ENCODE data around the gene ZSWIM8. TPM values are rescaled to one million over a fixed set of nuclear protein-coding genes. Genes with fewer than 3 reads are reported as not detected.

ZSWIM8 gene
- total and polyA plus RNA-seq, 2 donors (not counting 1 experiment from before 2014, with no cell fraction given): 110 to 147 TPM

DNA sequence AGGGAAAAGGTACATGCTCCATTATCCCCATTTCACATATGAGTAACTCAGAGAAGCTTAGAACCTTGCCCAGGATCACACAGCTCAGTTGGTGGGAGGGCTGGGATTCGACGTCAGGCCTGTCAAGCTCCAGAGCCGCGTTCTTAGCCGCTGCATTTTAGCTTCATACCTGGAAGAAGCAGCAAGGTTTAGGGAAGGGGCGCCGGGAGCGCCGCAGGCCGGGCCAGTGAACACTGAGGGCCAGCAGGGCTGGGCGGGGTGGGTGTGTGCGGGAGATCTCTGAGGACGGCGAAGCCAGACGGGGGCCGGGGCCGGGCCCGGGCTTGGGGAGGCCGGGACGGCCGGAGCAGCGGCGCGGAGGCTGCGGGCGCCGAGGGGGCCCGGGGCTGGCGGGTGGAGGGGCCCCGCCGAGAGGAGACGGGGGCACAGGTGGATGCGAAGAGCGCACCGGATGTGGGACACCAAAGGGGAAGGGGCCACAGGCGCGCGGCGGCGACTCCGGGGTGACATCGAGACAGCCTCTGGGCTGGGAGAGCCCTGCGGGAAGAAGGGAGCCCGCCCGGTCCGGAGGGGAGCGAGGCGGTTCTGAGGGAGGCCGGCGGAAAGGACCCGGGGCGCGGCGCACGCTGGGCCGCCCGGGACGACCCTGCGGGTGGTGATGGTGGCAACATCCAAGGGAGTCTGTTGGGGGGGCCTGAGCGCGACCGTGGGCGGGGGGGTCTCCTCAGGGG, 25.5 kb downstream of the ZSWIM8 start:
- peak overlapping the region; percentile 58 to 83 (median 76) for H3K4me3 ChIP-seq (ENCODE audit: control extremely low read depth in 1 of 5, extremely low read depth in 1 of 5, insufficient read depth in 1 of 5, low read depth in 2 of 5, low read length in 4 of 5)
- intact Hi-C loops (cut with micrococcal nuclease): loop anchor here (1.0 to 5.0 kb wide), 5 partner anchors 26 to 187 kb away; partner anchors contain the start of genes SEC24C, VCL and ZSWIM8
- peak overlapping the region; percentile 90 for H3K4me2 ChIP-seq (replicated peaks; ENCODE audit: low read depth, low read length, poor library complexity, severe bottlenecking)
- Mint-ChIP-seq H3K27me3 (no peaks in the 10 kb centered on the region), H3K4me3 (peak overlapping the region; percentile 88), H3K4me1 (peaks cover 33% of the 10 kb centered on the region), H3K9me3 (ENCODE audit: insufficient read depth) (no peaks in the 10 kb centered on the region), H3K27ac (peak overlapping the region; percentile 93)
- H3K9me3 ChIP-seq (ENCODE audit: control extremely low read depth in 1 of 3, control insufficient read depth in 2 of 3, insufficient read depth in 1 of 3, low read length in 2 of 3): no peaks in the 10 kb centered on the region
- H3K9ac ChIP-seq (ENCODE audit: low read length): peak overlapping the region; percentile 94
- no peaks in the 10 kb centered on the region for H3K27me3 ChIP-seq (replicated peaks in 1 of 4; ENCODE audit: control extremely low read depth in 1 of 4, control insufficient read depth in 3 of 4, insufficient read depth in 4 of 4, low read length in 3 of 4)
- TF ChIP-seq CTCF (IDR thresholded peaks at IDR 0.05) (no peak), EZH2 (IDR thresholded peaks at IDR 0.05; ENCODE audit: borderline replicate concordance, insufficient read depth, low read depth, low read length, poor library complexity, severe bottlenecking) (no peak)
- under 1% methylated on average over 63 of the region's 63 CpGs for WGBS (ENCODE audit: insufficient coverage)
- H2AFZ ChIP-seq (ENCODE audit: insufficient read depth, low read depth, low read length, poor library complexity, severe bottlenecking): peak overlapping the region; percentile 83
- ATAC-seq (ENCODE audit: low read depth): peak; percentile 7
- H4K20me1 ChIP-seq (ENCODE audit: control insufficient read depth, insufficient read depth, low read length, poor library complexity, severe bottlenecking): peaks cover 27% of the 10 kb centered on the region
- DNase-seq: no peak
- CTCF ChIA-PET: interaction anchor here (1.2 to 2.6 kb wide), 5 partner anchors 25 to 69 kb away, joined by 3 to 13 read pairs (median 5); partner anchors contain the start of genes CAMK2G and ZSWIM8
- H3K36me3 ChIP-seq (replicated peaks in 1 of 2; ENCODE audit: control extremely low read depth in 1 of 2, control insufficient read depth in 1 of 2, extremely low read depth in 1 of 2, insufficient read depth in 2 of 2, low read length in 1 of 2): peaks cover 0 to 36% of the 10 kb centered on the region in 2 experiments
- peaks cover 4 to 26% of the 10 kb centered on the region in 2 donors for H3K4me1 ChIP-seq (ENCODE audit: control insufficient read depth in 2 of 2, insufficient read depth in 2 of 2, low read length in 2 of 2)
- peaks cover 44% of the 10 kb centered on the region for H3K79me2 ChIP-seq (ENCODE audit: control insufficient read depth, insufficient read depth, low read length)
- POLR2A ChIA-PET: interaction anchor here (0.5 to 2.0 kb wide), 6 partner anchors 12 to 315 kb away, joined by 3 to 7 read pairs (median 5); partner anchors contain the start of genes PPP3CB and ZSWIM8
- H3K27ac ChIP-seq (ENCODE audit: low read length in 2 of 2): peak overlapping the region; percentile 52 to 94

GRCh38 chr10:73812657-73813056, 27.3 kb downstream of the ZSWIM8 start:
- Histone ChIP-seq H3K4me2 (replicated peaks; ENCODE audit: low read depth, low read length, poor library complexity, severe bottlenecking) (no peak overlapping the region), H3K4me1 (ENCODE audit: control insufficient read depth in 2 of 2, insufficient read depth in 2 of 2, low read length in 2 of 2) (peaks cover 4 to 18% of the 10 kb centered on the region in 2 donors), H3K27ac (ENCODE audit: low read length in 2 of 2) (no peak overlapping the region), H3K27me3 (replicated peaks in 1 of 4; ENCODE audit: control extremely low read depth in 1 of 4, control insufficient read depth in 3 of 4, insufficient read depth in 4 of 4, low read length in 3 of 4) (no peaks in the 10 kb centered on the region), H3K79me2 (ENCODE audit: control insufficient read depth, insufficient read depth, low read length) (peaks cover 27% of the 10 kb centered on the region), H3K36me3 (replicated peaks in 1 of 2; ENCODE audit: control extremely low read depth in 1 of 2, control insufficient read depth in 1 of 2, extremely low read depth in 1 of 2, insufficient read depth in 2 of 2, low read length in 1 of 2) (peaks cover 0 to 34% of the 10 kb centered on the region in 2 experiments), H3K9ac (ENCODE audit: low read length) (no peak overlapping the region), H2AFZ (ENCODE audit: insufficient read depth, low read depth, low read length, poor library complexity, severe bottlenecking) (no peak overlapping the region), H4K20me1 (ENCODE audit: control insufficient read depth, insufficient read depth, low read length, poor library complexity, severe bottlenecking) (peaks cover 10% of the 10 kb centered on the region), H3K4me3 (ENCODE audit: control extremely low read depth in 1 of 5, extremely low read depth in 1 of 5, insufficient read depth in 1 of 5, low read depth in 2 of 5, low read length in 4 of 5) (no peak overlapping the region), H3K9me3 (ENCODE audit: control extremely low read depth in 1 of 3, control insufficient read depth in 2 of 3, insufficient read depth in 1 of 3, low read length in 2 of 3) (no peaks in the 10 kb centered on the region)
- intact Hi-C loops (cut with micrococcal nuclease): loop anchor here (1.0 to 5.0 kb wide), 3 partner anchors 35 to 67 kb away; partner anchors contain the start of gene CAMK2G
- Mint-ChIP-seq H3K4me3 (peak overlapping the region; percentile 57), H3K27ac (peak overlapping the region; percentile 82), H3K27me3 (no peaks in the 10 kb centered on the region), H3K9me3 (ENCODE audit: insufficient read depth) (no peaks in the 10 kb centered on the region), H3K4me1 (peaks cover 22% of the 10 kb centered on the region)
- ATAC-seq (ENCODE audit: low read depth): no peak
- no peak for TF ChIP-seq EZH2 (IDR thresholded peaks at IDR 0.05; ENCODE audit: borderline replicate concordance, insufficient read depth, low read depth, low read length, poor library complexity, severe bottlenecking)
- TF ChIP-seq CTCF (IDR thresholded peaks at IDR 0.05): no peak
- WGBS (ENCODE audit: insufficient coverage): 96% methylated on average over 3 of the region's 4 CpGs
- DNase-seq: no peak
- ChIA-PET POLR2A (interaction anchor here (0.6 kb wide), 1 partner anchor 401 kb away, joined by 4 read pairs; no protein-coding TSS in a partner anchor), CTCF (interaction anchor here (1.3 kb wide), 1 partner anchor 67 kb away, joined by 9 read pairs; no protein-coding TSS in a partner anchor)

All from B cell (primary cell).